Neural cell (in vitro differentiated cells): ENCODE measurements around the gene UGT2B7.

Experiments
- EP300 ChIP-seq: fragments of 450-650 bp; conservative IDR thresholded peaks from 2 replicates; pipeline ENCODE4 v1.6.1; 2014; ENCODE audit warnings: antibody characterized with exemption, mild to moderate bottlenecking, moderate library complexity; ENCODE audit not compliant: poor library complexity, severe bottlenecking
- EZH2 ChIP-seq: fragments of 200-600, 300-800 bp; shearing (Covaris generic), sonication (generic); IDR thresholded peaks from 2 replicates; pipeline ENCODE4 v1.6.1; 2014; ENCODE audit warnings: antibody characterized with exemption, low read length, borderline replicate concordance, mild to moderate bottlenecking; ENCODE audit not compliant: insufficient read depth, poor library complexity, severe bottlenecking
- TF ChIP-seq, protein P1 (sequence below): fragments of 450-650 bp; IDR thresholded peaks from 2 replicates; pipeline ENCODE4 v1.5.1; 2014; ENCODE audit warnings: antibody characterized with exemption, mild to moderate bottlenecking, moderate library complexity; ENCODE audit not compliant: poor library complexity, severe bottlenecking
- TF ChIP-seq, protein P2 (sequence below): IDR thresholded peaks from 2 replicates; pipeline ENCODE4 v1.6.1; 2012; ENCODE audit warnings: borderline replicate concordance

DNA sequence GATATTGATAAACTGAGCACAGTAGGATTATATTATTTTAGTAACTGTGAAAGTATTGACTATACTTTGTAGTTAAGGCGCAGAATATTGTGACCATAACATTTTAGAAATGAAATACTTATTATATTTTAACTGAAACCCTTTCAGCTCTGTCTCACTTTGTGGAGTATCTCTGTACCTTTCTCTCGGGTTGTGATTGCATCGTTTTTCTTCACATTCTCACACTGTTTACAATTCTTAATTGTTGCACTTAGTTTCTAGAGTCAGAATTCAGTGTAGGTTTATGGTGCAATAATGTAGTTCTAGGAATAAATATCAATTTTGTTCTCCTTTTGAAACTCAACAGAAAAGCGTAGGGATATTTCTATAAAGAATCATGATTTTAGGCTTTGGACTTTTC is 57.7 kb downstream of the UGT2B7 start:
- TF ChIP-seq, protein P1, sequence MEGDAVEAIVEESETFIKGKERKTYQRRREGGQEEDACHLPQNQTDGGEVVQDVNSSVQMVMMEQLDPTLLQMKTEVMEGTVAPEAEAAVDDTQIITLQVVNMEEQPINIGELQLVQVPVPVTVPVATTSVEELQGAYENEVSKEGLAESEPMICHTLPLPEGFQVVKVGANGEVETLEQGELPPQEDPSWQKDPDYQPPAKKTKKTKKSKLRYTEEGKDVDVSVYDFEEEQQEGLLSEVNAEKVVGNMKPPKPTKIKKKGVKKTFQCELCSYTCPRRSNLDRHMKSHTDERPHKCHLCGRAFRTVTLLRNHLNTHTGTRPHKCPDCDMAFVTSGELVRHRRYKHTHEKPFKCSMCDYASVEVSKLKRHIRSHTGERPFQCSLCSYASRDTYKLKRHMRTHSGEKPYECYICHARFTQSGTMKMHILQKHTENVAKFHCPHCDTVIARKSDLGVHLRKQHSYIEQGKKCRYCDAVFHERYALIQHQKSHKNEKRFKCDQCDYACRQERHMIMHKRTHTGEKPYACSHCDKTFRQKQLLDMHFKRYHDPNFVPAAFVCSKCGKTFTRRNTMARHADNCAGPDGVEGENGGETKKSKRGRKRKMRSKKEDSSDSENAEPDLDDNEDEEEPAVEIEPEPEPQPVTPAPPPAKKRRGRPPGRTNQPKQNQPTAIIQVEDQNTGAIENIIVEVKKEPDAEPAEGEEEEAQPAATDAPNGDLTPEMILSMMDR = no peak
- TF ChIP-seq, protein P2, sequence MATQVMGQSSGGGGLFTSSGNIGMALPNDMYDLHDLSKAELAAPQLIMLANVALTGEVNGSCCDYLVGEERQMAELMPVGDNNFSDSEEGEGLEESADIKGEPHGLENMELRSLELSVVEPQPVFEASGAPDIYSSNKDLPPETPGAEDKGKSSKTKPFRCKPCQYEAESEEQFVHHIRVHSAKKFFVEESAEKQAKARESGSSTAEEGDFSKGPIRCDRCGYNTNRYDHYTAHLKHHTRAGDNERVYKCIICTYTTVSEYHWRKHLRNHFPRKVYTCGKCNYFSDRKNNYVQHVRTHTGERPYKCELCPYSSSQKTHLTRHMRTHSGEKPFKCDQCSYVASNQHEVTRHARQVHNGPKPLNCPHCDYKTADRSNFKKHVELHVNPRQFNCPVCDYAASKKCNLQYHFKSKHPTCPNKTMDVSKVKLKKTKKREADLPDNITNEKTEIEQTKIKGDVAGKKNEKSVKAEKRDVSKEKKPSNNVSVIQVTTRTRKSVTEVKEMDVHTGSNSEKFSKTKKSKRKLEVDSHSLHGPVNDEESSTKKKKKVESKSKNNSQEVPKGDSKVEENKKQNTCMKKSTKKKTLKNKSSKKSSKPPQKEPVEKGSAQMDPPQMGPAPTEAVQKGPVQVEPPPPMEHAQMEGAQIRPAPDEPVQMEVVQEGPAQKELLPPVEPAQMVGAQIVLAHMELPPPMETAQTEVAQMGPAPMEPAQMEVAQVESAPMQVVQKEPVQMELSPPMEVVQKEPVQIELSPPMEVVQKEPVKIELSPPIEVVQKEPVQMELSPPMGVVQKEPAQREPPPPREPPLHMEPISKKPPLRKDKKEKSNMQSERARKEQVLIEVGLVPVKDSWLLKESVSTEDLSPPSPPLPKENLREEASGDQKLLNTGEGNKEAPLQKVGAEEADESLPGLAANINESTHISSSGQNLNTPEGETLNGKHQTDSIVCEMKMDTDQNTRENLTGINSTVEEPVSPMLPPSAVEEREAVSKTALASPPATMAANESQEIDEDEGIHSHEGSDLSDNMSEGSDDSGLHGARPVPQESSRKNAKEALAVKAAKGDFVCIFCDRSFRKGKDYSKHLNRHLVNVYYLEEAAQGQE = no peak
- no peak for TF ChIP-seq EZH2
- TF ChIP-seq EP300 = no peak
